Raji (cell line): ENCODE results near the gene NSD2.

Source experiments
- POLR2A ChIP-seq: IDR thresholded peaks from 2 replicates; pipeline ENCODE4 v1.6.1; 2011; ENCODE audit warnings: low read depth, low read length, control low read depth; ENCODE audit not compliant: insufficient read depth

NSD2 gene

DNA sequence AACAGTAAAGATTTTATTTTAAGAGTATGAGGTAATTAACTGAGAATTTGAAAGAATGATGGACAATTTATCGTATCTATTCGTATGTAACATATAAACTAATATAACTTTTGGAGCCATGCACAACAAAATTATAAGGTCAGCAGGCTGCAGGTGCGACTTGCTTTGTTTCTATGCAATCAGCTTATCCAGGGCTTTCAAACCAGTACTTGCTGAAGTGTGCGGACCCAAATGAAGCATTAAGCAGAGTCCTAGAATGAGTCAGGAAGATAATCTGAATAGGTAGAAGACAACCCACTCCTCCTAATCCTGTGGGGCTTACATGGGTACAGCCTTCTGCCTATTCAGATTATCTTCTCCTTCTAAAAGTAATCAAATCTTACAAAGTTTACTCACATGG is 2.1 kb downstream of the NSD2 start:
- TF ChIP-seq POLR2A = no peak

DNA sequence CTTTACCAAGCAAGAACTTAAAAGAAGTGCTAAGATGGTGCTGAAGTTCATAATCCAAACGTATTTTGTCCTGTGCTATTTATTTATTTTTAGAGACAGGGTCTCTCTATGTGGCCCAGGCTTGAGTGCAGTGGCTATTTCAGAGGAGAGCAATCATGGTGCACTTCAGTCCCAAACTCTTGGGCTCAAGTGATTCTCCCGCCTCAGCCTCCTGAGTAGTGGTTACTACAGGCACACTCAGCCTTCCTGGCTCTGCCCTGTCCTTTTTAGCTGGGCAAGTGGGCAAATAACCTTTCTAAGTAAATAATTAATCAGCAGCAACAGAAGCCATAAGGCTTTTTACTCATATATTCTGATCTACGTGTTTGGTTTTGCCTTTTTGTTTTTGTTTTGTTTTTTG is 2.6 kb downstream of the NSD2 start:
- no peak for TF ChIP-seq POLR2A

DNA sequence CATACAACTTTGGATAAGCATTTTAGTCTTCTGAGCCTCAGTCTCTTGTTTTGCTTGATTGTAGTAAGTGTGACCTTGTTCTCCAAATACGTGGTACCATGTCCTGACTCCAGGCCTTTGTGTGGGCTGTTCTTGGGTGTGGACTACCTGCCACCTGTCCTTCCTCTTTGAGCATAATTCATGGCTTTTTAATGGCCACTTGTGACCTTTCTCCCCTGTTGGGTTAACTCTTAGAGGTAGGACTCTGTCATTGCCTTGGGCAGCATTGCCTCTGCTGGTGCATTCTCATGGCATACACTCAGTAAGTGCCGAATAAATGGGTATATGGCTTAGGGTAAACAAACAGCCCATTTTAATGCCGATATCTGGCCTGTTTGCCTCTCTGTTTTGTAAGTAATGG is 3.0 kb downstream of the NSD2 start:
- no peak for TF ChIP-seq POLR2A

DNA sequence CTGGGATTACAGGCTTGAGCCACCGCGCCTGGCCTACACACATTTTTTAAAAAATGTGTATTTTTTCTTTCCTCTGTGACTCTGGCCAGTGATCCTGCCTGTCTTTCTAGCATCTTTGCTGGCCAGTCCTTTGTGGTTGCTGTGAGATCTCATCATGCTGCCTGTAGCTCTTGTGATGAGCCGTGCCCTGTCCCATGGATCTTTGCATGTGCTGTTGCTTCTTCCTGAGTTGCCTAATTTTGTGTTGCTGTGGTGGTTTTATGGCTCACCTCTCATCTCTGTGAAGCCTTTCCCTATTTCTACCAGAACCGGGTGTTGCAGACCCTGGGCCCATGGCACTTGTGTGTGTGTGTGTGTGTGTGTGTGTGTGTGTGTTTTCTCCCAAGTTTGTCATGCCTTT is 8.3 kb downstream of the NSD2 start:
- no peak for TF ChIP-seq POLR2A

DNA sequence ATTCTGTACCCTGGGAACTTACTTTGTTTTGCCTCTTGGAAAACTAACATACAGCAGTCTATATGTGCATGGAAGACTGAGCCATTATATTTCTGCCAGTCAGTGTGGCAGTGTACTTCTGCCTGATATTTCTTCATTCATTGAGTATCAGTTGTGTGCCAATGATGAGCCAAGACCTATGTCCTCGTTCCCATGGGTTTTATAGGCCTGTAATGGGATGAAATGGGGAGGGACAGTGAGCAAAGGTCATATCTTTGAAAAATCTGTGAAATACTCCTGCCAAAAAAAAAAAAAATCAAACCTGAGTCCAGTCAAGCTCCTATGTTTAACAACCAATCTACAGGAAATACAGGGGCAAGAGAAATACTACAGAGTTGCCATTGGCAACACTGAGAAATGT is 9.1 kb downstream of the NSD2 start:
- no peak for TF ChIP-seq POLR2A

DNA sequence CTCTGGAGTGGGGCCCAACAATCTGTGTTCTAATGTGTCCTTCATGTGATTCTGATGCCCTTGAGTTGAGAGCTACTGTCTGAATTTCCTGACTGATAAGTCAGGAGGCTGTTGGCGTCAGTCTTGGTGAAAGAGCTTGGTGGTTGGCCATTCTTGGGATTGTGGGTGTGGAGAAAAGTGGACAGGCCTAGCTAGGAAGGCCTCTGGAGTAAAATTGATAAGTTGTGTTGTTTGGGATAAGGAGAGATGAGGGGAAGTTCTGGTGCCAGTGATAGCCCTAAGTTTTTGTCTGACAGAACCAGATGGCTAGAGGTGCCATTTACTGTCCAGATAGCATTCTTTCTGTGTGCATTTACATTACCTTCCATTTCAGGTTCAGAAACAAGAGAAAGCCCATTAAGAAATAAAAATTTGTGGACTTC is 11.7 kb downstream of the NSD2 start:
- no peak for TF ChIP-seq POLR2A

DNA sequence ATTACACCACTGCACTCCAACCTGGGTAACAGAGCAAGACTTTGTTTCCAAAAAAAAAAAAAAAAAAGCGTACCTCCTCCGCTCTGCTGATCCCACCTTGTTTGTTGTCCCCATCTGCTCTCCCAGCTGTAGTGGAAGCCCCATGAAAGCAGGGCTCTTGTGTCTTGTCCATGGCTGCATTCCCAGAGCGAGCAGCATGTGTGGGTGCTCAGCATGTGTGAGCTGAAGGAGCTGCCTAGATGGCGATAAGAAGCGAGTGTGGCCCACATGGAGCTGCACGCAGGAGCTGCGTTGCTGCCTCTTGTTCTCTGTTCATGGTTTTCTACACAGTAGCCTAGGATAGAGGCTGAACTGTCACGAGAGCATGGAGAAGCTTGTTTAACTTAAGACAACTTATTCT is 12.4 kb downstream of the NSD2 start:
- TF ChIP-seq POLR2A = no peak

DNA sequence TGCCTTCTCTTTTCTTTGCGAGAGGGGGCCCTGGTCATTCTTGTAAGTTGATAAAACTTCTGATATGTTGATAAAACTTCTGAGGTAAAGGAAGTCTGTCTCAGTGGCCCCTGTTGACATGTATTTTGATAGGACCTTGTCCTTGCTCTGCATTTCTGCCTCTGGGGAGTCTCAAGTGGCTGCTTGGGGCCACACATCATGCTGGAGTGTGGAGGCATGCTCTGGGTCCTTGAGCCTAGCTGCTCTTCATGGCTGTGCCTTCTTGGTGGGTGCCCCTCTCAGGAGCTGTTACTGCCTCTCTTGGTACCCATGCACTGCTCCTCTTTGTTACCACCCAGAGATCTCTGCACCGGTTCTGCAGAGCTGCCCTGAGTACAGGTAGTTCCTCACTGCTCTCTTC is 14.2 kb downstream of the NSD2 start:
- TF ChIP-seq POLR2A = no peak

DNA sequence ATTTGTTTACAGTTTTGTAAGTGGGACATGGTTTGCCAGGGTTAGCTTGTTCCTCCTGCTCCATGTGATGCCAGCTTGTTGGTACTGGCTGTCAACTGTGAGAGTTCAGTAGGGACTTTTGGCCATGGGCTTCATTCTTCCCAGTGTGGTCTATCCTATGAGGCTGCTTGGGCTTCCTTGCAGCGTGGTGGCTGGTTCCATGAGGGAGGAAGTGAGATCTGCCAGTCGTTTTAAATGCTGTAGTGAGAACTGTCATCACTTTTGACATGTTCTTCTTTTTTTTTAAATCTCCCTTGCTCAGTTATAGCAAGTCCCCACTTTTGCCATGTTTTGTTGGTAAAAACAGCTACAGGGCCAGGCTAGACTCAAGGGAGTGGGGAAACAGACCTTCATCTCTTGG is 15.9 kb downstream of the NSD2 start:
- no peak for TF ChIP-seq POLR2A

DNA sequence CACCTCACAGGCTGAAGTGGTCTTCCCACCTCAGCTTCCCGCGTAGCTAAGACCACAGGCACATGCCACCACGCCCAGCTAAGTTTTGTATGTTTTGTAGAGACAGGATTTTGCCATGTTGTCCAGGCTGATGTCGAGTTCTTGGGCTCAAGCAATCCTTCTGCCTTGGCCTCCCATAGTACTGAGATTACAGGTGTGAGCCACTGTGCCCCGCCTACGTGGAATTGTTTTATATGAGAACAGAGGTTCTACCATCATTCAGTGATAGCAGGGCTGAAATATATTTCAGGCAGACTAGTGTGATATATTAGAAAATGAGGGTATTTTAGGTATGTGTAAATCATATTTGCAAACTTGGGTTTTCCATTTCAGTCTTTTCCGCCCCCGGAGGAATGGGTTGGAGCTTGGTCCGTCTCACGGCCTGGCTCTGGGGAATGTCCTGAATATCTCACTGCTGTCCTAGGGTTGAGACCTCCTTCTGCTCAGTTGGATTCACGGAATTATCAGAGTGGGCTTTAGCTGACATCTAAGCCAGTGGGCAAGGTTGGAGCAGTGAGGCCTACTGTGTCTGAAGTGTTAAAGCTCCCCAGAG is 19.9 kb downstream of the NSD2 start:
- no peak for TF ChIP-seq POLR2A

DNA sequence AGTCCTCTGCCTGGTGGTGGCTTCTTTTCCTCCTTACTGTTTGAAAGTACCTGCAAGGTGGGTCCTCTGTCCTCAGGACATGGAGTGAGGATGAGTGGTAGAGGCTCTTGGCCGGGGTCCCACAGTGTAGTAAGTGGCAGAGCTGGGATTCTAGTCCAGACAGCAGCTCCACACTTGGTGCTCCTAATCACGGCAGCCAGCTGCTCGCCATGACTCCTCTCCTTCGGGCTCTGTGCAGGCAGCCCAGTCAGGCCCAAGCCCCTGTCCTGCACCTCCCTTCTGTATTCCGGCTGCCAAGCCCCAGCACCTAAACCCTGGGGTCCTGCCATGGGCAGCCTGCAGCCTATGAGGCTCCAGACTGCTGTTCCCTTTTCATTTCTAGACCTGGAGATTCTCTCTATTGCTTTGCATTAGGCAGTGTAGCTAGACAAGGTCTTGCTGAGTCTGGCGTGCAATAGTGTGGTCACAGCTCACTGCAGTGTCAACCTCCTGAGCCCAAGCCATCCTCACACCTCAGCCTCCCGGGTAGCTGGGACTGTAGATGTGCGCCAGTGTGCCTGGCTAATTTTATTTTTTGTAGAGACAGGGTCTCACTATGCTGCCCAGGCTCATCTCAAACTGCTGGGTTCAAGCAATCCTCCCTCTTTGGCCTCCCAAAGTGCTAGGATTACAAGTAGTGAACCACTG is 24.9 kb downstream of the NSD2 start:
- TF ChIP-seq POLR2A = no peak

DNA sequence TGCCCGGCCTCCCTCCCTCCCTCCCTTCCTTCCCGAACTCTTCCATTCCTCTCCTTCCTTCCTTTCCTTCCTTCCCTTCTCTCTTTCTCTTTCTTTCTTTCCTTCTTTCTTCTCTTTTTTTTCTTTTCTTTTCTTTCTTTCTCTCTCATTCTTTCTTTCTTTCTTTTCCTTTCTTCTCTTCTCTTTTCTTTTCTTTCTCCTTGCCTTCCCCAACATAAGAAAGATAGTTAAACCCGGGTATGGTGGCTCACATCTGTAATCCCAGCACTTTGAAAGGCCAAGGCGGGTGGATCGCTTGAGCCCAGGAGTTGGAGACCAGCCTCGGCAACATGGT is 25.4 kb downstream of the NSD2 start:
- TF ChIP-seq POLR2A = no peak

DNA sequence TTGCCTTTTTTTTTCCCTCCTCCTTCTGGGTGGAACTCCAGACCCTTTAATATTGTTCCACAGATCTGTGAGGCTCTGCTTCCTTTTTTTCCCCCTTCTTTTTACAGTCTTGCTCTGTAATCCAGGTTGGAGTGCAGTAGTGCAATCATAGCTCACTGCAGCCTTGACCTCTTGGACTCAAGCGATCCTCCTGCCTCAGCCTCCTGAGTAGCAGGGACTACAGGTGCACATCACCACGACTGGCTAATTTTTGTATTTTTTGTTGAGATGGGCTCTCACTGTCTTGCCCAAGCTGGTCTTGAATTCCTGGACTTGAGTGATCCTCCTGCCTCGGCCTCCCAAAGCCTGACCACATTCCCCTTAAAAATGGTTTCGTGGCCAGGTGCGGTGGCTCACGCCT is 26.8 kb downstream of the NSD2 start:
- TF ChIP-seq POLR2A = no peak

DNA sequence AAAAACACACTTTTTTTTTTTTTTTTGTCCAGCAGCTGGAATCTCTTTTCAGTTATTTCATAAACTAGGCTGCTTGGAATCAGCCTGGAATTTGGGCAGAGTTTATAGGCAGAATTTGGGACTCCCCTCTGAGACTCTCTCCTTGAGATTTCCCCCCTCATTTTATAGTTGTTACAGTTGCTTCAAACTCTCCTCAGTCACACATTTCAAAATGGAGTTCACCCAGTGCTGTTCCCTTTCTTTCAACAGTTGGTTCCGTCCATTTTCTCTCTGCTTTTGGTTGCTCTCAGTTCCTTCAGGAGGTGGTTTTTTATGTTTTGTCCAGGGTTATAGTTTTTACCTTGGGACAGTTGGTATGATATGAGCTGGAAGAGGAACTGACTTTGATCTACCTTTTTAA is 27.5 kb downstream of the NSD2 start:
- TF ChIP-seq POLR2A = no peak

DNA sequence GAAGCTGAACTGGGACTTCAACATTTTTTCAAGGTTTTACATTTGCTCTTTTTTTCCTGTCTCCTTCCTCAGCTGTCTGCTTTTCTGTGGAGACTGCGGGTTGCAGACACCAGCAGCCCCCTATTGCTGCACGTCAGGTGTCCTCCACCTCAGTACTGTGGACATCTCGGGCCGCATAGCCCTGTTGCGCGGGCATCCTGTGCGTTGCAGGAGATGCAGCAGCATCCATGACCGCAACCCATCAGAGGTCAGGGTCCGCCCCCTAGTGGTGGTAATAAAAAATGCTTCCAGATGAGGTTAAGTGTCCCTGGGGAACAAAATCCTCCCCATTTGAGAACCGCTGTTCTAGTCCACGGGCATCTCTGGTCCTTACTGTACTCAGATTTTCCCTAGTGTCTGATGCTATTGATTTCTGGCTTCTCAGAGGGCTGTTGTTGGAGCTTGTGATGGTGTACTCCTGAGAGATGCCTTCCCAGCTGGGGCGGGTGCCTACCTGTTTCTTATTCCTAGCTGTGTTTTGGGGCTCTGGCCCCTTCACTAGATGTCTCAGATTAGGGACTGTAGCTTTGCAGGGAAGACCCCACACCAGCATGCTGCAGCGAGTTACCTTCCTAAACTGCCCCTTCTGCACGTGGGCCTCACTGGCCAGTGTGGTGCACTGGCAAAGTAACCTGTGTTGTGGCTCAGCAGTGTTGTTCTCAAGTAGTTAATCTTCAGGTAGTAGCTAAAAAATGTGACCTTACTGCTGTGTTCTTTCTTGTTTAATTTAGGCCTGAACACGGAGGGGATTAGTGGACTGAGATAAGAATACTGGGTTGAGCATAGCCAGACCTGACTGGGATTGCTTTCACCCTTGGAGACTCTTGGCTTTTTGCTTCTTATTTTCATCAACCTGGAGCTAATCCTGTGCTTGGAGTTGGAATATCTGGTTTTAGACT is 28.2 kb downstream of the NSD2 start:
- no peak for TF ChIP-seq POLR2A

DNA sequence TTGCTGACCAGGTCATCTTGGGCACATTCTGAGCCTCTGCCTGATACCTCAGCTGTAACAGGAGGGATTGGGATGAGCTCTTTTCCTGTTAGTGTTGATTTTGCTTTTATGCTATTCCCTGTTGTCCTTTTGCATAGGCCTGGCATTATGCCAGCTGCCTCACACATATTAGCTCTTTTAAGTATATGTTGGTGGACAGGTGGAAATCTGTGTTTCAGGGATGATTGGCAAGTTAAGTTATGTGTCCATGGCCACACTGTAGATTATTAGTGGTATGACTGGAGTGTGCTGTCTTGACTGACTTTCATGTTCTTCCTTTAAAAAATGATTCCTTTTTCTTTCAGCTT is 28.9 kb downstream of the NSD2 start:
- TF ChIP-seq POLR2A = no peak
